H4 (cell line): Measurements from ENCODE around the gene SNAP29. TPM values are rescaled to one million over a fixed set of nuclear protein-coding genes. Genes with fewer than 3 reads are reported as not detected.
"Not testable (repeated sequence)": the region's sequence is repeated elsewhere in the genome, so short reads cannot be mapped to it uniquely, and the experiment has no call there.

Source experiments
- DNase-seq: peaks from one replicate; pipeline ENCODE4 v3.0.0-alpha.2; 2015; ENCODE audit warnings: low spot score
- total RNA-seq: library from RNA; depleted of rRNA; stranded (reverse); fragments of >200 nt; shearing (Covaris generic); gene quantifications from 2 replicates; pipeline ENCODE4 v1.2.3, GENCODE V29; 2014; rRNA removed

SNAP29 gene
- total RNA-seq, 1 experiment from 2014 or later, result 6.1 TPM

- DNase-seq, result not testable (repeated sequence)
These were observed 71.6 kb downstream of the SNAP29 start for GRCh38 chr22:20930435-20930834.

GRCh38 chr22:20931126-20931654 is 72.4 kb downstream of the SNAP29 start:
- no peak for DNase-seq

- DNase-seq, result no peak
These were observed 75.1 kb downstream of the SNAP29 start for GRCh38 chr22:20933910-20934309.

GRCh38 chr22:20935049-20935448 is 76.2 kb downstream of the SNAP29 start:
- DNase-seq, result not testable (repeated sequence)

- not testable (repeated sequence) for DNase-seq
These were observed 77.2 kb downstream of the SNAP29 start for GRCh38 chr22:20935780-20936539.

GRCh38 chr22:20937031-20937793 is 78.4 kb downstream of the SNAP29 start:
- DNase-seq, result no peak

- DNase-seq, result no peak
These were observed 79.2 kb downstream of the SNAP29 start for GRCh38 chr22:20937794-20938671.

- not testable (repeated sequence) for DNase-seq
These were observed 80.8 kb downstream of the SNAP29 start for GRCh38 chr22:20939457-20940185.

GRCh38 chr22:20940186-20940651 is 81.4 kb downstream of the SNAP29 start:
- no peak for DNase-seq

Other genes with a start within 250 kb of the SNAP29 start
- not detected in 2 replicates for gene SERPIND1, start 84.9 kb upstream of the SNAP29 start, total RNA-seq
- 12.6 and 19.6 TPM in 2 replicates for gene PI4KA, start 196 bp upstream of the SNAP29 start, total RNA-seq
- 25.4 and 27.4 TPM in 2 replicates for gene CRKL, start 58.4 kb downstream of the SNAP29 start, total RNA-seq
- not detected in 2 replicates for gene AIFM3, start 108.2 kb downstream of the SNAP29 start, total RNA-seq
- 6.8 and 8.2 TPM in 2 replicates for gene LZTR1, start 123.3 kb downstream of the SNAP29 start, total RNA-seq
- gene THAP7, start 143.1 kb downstream of the SNAP29 start, total RNA-seq, result 41.8 and 45.8 TPM in 2 replicates
- 2.0 and 4.0 TPM in 2 replicates for gene P2RX6, start 156.2 kb downstream of the SNAP29 start, total RNA-seq
- not detected in 2 replicates for gene SLC7A4, start 173.6 kb downstream of the SNAP29 start, total RNA-seq
- gene LRRC74B, start 186.9 kb downstream of the SNAP29 start, total RNA-seq, result not detected in 2 replicates